T1000 (cell line): ENCODE data around the gene ABAT.
A peak's percentile ranks its signal among the peaks of the same experiment; 100 is the strongest.
"Not testable (repeated sequence)": the region's sequence is repeated elsewhere in the genome, so short reads cannot be mapped to it uniquely, and the experiment has no call there.

ENCODE experiments used
- DNase-seq: peaks from one replicate; lab custom pipeline; 2025; ENCODE audit warnings: mixed read lengths; lab: John Stamatoyannopoulos, UW

The ABAT gene

GRCh38 chr16:8649829-8650554, 24.4 kb upstream of the ABAT start:
- DNase-seq, result no peak

GRCh38 chr16:8651958-8652357, 22.5 kb upstream of the ABAT start:
- not testable (repeated sequence) for DNase-seq

- no peak for DNase-seq
Observed at GRCh38 chr16:8655184-8655717, 19.2 kb upstream of the ABAT start.

- no peak for DNase-seq
Observed at GRCh38 chr16:8656376-8656775, 18.0 kb upstream of the ABAT start.

- DNase-seq, result no peak
Observed at GRCh38 chr16:8660841-8661301, 13.5 kb upstream of the ABAT start.

- no peak for DNase-seq
Observed at GRCh38 chr16:8661703-8662102, 12.7 kb upstream of the ABAT start.

- DNase-seq, result no peak
Observed at GRCh38 chr16:8663192-8664089, 11.0 kb upstream of the ABAT start.

GRCh38 chr16:8665529-8665928, 8.9 kb upstream of the ABAT start:
- no peak for DNase-seq

- no peak for DNase-seq
Observed at GRCh38 chr16:8667492-8667891, 6.9 kb upstream of the ABAT start.

GRCh38 chr16:8668113-8668512, 6.3 kb upstream of the ABAT start:
- no peak for DNase-seq

- DNase-seq, result no peak
Observed at GRCh38 chr16:8669481-8669880, 4.9 kb upstream of the ABAT start.

GRCh38 chr16:8670014-8670560, 4.3 kb upstream of the ABAT start:
- DNase-seq, result no peak

- DNase-seq, result no peak
Observed at GRCh38 chr16:8673611-8674412, 605 bp upstream of the ABAT start.

GRCh38 chr16:8675183-8676159, 1.1 kb downstream of the ABAT start:
- no peak for DNase-seq

- no peak for DNase-seq
Observed at GRCh38 chr16:8676160-8676547, 1.7 kb downstream of the ABAT start.

- DNase-seq, result no peak
Observed at GRCh38 chr16:8676737-8677375, 2.4 kb downstream of the ABAT start.

- no peak for DNase-seq
Observed at GRCh38 chr16:8677481-8677880, 3.1 kb downstream of the ABAT start.

- DNase-seq, result peak; percentile 15
Observed at GRCh38 chr16:8678068-8678927, 3.9 kb downstream of the ABAT start.

GRCh38 chr16:8679151-8679550, 4.7 kb downstream of the ABAT start:
- DNase-seq, result no peak
